GM12891 (cell line): ENCODE measurements around the gene CLCN2.

Experiments used
- POLR2A ChIP-seq: IDR thresholded peaks from 2 replicates; pipeline ENCODE4 v1.6.1; 2011; ENCODE audit warnings: low read depth, low read length, control low read depth
- POLR2AphosphoS5 ChIP-seq: IDR thresholded peaks from 2 replicates; pipeline ENCODE4 v1.6.1; 2011; ENCODE audit warnings: low read depth, low read length, control low read depth
- POU2F2 ChIP-seq: IDR thresholded peaks from 2 replicates; pipeline ENCODE4 v1.6.1; 2011; ENCODE audit warnings: low read depth, mild to moderate bottlenecking, control low read depth, low read length, moderate library complexity

GRCh38 chr3:184389935-184390528 lies 28.6 kb upstream of the CLCN2 start:
- TF ChIP-seq POLR2A (no peak), POLR2AphosphoS5 (no peak), POU2F2 (no peak)
